ENCODE data around the gene PAFAH2. TPM values are rescaled to one million over a fixed set of nuclear protein-coding genes. Genes with fewer than 3 reads are reported as not detected.

PAFAH2 gene
- total and polyA plus RNA-seq, 2 of the 8 experiments (the other 6 are each of a cell fraction or from before 2014, with no cell fraction given): 7.7 to 9.3 TPM

DNA sequence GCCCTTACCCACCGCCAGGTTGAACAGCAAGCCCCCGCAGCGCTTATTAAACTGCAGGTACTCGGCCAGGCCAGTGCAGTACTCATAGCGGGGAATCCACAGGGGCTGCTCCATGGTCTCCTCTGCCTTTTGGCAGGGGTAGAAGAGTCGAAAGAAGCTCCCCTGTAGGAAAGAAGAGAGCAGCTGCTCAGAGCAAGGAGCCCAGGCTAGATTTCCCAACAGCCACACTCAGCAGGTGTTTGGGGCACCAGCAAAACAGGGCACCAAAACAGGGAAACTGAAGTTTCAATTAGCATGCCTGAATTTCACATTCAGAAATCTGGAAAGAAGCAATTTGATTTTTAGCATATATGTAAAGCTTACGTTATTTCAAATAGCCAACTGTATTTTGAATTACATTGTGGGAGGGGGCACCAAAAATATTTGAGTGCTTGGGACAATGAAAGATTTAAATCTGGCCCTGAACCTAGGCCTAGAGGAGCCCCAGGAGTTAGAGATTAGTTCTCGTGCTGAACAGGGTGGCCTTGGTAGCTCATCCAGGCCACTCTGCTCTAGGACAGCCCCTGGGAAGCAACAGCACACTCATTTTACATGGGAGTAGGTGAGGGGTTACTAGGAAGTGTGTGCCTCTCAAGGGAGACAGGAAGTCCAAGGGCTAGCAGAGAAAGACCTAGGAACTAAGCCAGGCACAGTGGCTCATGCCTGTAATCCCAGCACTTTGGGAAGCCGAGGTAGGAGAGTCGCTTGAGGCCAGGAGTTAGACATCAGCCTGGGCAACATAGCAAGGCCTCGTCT is 8.2 kb downstream of the PAFAH2 start (continued):
- TF ChIP-seq, protein P1, sequence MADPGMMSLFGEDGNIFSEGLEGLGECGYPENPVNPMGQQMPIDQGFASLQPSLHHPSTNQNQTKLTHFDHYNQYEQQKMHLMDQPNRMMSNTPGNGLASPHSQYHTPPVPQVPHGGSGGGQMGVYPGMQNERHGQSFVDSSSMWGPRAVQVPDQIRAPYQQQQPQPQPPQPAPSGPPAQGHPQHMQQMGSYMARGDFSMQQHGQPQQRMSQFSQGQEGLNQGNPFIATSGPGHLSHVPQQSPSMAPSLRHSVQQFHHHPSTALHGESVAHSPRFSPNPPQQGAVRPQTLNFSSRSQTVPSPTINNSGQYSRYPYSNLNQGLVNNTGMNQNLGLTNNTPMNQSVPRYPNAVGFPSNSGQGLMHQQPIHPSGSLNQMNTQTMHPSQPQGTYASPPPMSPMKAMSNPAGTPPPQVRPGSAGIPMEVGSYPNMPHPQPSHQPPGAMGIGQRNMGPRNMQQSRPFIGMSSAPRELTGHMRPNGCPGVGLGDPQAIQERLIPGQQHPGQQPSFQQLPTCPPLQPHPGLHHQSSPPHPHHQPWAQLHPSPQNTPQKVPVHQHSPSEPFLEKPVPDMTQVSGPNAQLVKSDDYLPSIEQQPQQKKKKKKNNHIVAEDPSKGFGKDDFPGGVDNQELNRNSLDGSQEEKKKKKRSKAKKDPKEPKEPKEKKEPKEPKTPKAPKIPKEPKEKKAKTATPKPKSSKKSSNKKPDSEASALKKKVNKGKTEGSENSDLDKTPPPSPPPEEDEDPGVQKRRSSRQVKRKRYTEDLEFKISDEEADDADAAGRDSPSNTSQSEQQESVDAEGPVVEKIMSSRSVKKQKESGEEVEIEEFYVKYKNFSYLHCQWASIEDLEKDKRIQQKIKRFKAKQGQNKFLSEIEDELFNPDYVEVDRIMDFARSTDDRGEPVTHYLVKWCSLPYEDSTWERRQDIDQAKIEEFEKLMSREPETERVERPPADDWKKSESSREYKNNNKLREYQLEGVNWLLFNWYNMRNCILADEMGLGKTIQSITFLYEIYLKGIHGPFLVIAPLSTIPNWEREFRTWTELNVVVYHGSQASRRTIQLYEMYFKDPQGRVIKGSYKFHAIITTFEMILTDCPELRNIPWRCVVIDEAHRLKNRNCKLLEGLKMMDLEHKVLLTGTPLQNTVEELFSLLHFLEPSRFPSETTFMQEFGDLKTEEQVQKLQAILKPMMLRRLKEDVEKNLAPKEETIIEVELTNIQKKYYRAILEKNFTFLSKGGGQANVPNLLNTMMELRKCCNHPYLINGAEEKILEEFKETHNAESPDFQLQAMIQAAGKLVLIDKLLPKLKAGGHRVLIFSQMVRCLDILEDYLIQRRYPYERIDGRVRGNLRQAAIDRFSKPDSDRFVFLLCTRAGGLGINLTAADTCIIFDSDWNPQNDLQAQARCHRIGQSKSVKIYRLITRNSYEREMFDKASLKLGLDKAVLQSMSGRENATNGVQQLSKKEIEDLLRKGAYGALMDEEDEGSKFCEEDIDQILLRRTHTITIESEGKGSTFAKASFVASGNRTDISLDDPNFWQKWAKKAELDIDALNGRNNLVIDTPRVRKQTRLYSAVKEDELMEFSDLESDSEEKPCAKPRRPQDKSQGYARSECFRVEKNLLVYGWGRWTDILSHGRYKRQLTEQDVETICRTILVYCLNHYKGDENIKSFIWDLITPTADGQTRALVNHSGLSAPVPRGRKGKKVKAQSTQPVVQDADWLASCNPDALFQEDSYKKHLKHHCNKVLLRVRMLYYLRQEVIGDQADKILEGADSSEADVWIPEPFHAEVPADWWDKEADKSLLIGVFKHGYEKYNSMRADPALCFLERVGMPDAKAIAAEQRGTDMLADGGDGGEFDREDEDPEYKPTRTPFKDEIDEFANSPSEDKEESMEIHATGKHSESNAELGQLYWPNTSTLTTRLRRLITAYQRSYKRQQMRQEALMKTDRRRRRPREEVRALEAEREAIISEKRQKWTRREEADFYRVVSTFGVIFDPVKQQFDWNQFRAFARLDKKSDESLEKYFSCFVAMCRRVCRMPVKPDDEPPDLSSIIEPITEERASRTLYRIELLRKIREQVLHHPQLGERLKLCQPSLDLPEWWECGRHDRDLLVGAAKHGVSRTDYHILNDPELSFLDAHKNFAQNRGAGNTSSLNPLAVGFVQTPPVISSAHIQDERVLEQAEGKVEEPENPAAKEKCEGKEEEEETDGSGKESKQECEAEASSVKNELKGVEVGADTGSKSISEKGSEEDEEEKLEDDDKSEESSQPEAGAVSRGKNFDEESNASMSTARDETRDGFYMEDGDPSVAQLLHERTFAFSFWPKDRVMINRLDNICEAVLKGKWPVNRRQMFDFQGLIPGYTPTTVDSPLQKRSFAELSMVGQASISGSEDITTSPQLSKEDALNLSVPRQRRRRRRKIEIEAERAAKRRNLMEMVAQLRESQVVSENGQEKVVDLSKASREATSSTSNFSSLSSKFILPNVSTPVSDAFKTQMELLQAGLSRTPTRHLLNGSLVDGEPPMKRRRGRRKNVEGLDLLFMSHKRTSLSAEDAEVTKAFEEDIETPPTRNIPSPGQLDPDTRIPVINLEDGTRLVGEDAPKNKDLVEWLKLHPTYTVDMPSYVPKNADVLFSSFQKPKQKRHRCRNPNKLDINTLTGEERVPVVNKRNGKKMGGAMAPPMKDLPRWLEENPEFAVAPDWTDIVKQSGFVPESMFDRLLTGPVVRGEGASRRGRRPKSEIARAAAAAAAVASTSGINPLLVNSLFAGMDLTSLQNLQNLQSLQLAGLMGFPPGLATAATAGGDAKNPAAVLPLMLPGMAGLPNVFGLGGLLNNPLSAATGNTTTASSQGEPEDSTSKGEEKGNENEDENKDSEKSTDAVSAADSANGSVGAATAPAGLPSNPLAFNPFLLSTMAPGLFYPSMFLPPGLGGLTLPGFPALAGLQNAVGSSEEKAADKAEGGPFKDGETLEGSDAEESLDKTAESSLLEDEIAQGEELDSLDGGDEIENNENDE (IDR thresholded peaks at IDR 0.05; ENCODE audit: insufficient replicate concordance, low read length): no peak
- TF ChIP-seq CHD2 (IDR thresholded peaks at IDR 0.05; ENCODE audit: low read length) (no peak), PHF8 (conservative IDR thresholded peaks at IDR 0.05; ENCODE audit: low read depth, low read length) (no peak), EP300 (IDR thresholded peaks at IDR 0.05; ENCODE audit: borderline replicate concordance in 1 of 2, low read depth in 2 of 2, low read length in 2 of 2) (no peak), KDM5A (IDR thresholded peaks at IDR 0.05; ENCODE audit: low read length) (no peak), BACH1 (IDR thresholded peaks at IDR 0.05; ENCODE audit: low read length) (no peak)
- TF ChIP-seq, protein P2, sequence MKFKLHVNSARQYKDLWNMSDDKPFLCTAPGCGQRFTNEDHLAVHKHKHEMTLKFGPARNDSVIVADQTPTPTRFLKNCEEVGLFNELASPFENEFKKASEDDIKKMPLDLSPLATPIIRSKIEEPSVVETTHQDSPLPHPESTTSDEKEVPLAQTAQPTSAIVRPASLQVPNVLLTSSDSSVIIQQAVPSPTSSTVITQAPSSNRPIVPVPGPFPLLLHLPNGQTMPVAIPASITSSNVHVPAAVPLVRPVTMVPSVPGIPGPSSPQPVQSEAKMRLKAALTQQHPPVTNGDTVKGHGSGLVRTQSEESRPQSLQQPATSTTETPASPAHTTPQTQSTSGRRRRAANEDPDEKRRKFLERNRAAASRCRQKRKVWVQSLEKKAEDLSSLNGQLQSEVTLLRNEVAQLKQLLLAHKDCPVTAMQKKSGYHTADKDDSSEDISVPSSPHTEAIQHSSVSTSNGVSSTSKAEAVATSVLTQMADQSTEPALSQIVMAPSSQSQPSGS (IDR thresholded peaks at IDR 0.05; ENCODE audit: low read length): no peak

All from H1 (cell line).